KMS-11 (cell line): ENCODE results near the gene ROBO3.

Experiments
- H2AFZ ChIP-seq: fragments of 200-600 bp; sonication (generic); 2 replicates; pipeline ENCODE4 v1.6.1; 2016; ENCODE audit warnings: antibody characterized with exemption, mixed run types, low read depth
- H3K27ac ChIP-seq: fragments of 200-600 bp; sonication (generic); 2 replicates; pipeline ENCODE4 v1.6.1; 2016; ENCODE audit warnings: mild to moderate bottlenecking, mixed run types
- H3K27me3 ChIP-seq: fragments of 200-600 bp; sonication (generic); 2 replicates; pipeline ENCODE4 v1.6.1; 2017; ENCODE audit warnings: mild to moderate bottlenecking, low read depth, mixed run types, moderate library complexity; ENCODE audit not compliant: insufficient read depth
- H3K36me3 ChIP-seq: fragments of 200-600 bp; sonication (generic); 2 replicates; pipeline ENCODE4 v1.6.1; 2017; ENCODE audit warnings: mild to moderate bottlenecking, mixed run types; ENCODE audit not compliant: insufficient read depth
- H3K4me1 ChIP-seq: fragments of 200-600 bp; sonication (generic); 2 replicates; pipeline ENCODE4 v1.6.1; 2016; ENCODE audit warnings: mild to moderate bottlenecking, low read depth, mixed run types; ENCODE audit not compliant: poor library complexity, severe bottlenecking
- H3K4me2 ChIP-seq: fragments of 200-600 bp; sonication (generic); 2 replicates; pipeline ENCODE4 v1.7.0; 2016; ENCODE audit warnings: mild to moderate bottlenecking, mixed run types
- H3K4me3 ChIP-seq: fragments of 200-600 bp; sonication (generic); IDR thresholded peaks from 2 replicates; pipeline ENCODE4 v1.6.1; 2017; ENCODE audit warnings: low read depth, low read length, mixed read lengths; ENCODE audit not compliant: insufficient read depth
- H3K79me2 ChIP-seq: fragments of 200-600 bp; sonication (generic); 2 replicates; pipeline ENCODE4 v1.6.1; 2016; ENCODE audit warnings: low read depth, mixed run types; ENCODE audit not compliant: insufficient read depth
- H3K9ac ChIP-seq: fragments of 200-600 bp; sonication (generic); 2 replicates; pipeline ENCODE4 v1.6.1; 2016; ENCODE audit warnings: mild to moderate bottlenecking, mixed run types
- H4K20me1 ChIP-seq: fragments of 200-600 bp; sonication (generic); 2 replicates; pipeline ENCODE4 v1.6.1; 2016; ENCODE audit warnings: mild to moderate bottlenecking, mixed run types; ENCODE audit not compliant: insufficient read depth
- TF ChIP-seq, protein P1 (sequence below): fragments of 200-600 bp; sonication (generic); conservative IDR thresholded peaks from 2 replicates; pipeline ENCODE4 v1.6.1; 2017; ENCODE audit warnings: low read depth, mild to moderate bottlenecking, antibody characterized with exemption, low read length, moderate library complexity, mixed read lengths

Gene ROBO3

DNA sequence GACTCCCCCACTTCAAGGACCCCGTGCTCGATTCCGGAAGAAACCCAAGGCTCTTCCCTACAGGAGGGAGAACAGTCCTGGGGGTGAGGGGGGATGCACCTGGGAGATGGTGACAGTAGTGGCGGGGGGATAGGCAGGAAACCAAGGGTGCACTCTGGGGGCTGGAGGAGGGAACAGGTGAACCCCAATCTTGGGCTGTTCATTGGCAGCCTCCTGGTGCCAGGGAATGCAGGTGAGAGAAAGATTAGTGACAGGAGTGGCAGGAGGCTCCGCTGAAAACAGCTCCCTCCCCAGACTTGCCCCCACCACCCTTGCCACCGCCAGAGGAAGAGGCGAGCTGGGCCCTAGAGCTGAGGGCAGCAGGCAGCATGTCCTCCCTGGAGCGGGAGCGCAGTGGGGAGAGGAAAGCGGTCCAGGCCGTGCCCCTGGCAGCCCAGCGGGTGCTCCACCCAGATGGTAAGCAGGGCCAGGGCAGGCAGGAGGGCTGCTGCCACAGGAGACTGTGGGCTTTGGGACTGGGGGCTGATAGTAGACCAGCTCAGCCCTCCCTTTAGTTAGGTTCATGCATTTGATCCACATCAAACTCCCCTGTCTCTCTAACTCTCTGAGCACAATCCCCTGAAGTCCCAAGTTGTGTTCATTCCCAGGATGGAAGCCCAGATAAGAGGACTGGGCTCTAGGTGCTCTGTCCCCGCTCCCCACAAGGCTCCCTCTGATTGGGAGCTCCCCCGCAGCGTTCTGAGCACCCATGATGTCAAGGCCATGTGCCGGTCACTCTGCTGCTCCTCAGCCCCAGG, 14.5 kb downstream of the ROBO3 start:
- no peak overlapping the region for H3K4me2 ChIP-seq

DNA sequence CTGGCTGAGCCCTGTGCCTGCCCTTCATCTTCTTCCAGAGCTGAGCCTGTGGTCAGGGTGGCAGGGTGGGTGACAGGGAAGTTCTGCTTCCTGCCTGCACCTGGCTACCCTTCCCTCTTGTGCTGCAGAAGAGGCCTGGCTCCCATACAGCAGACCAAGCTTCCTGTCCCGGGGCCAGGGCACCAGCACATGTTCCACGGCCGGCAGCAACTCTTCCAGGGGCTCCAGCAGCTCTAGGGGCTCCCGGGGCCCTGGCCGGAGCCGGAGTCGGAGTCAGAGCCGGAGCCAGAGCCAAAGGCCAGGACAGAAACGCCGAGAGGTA, 15.0 kb downstream of the ROBO3 start:
- TF ChIP-seq, protein P1, sequence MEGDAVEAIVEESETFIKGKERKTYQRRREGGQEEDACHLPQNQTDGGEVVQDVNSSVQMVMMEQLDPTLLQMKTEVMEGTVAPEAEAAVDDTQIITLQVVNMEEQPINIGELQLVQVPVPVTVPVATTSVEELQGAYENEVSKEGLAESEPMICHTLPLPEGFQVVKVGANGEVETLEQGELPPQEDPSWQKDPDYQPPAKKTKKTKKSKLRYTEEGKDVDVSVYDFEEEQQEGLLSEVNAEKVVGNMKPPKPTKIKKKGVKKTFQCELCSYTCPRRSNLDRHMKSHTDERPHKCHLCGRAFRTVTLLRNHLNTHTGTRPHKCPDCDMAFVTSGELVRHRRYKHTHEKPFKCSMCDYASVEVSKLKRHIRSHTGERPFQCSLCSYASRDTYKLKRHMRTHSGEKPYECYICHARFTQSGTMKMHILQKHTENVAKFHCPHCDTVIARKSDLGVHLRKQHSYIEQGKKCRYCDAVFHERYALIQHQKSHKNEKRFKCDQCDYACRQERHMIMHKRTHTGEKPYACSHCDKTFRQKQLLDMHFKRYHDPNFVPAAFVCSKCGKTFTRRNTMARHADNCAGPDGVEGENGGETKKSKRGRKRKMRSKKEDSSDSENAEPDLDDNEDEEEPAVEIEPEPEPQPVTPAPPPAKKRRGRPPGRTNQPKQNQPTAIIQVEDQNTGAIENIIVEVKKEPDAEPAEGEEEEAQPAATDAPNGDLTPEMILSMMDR, result no peak
- Histone ChIP-seq H3K4me2 (no peak overlapping the region), H3K36me3 (no peaks in the 10 kb centered on the region), H3K9ac (no peak overlapping the region), H3K27ac (no peak overlapping the region), H3K27me3 (no peaks in the 10 kb centered on the region), H3K4me1 (no peaks in the 10 kb centered on the region), H3K4me3 (no peak overlapping the region), H3K79me2 (no peaks in the 10 kb centered on the region), H2AFZ (no peak overlapping the region), H4K20me1 (no peaks in the 10 kb centered on the region)

More for the DNA sequence above, 14.5 kb downstream of the ROBO3 start:
- Histone ChIP-seq H4K20me1 (no peaks in the 10 kb centered on the region), H3K36me3 (no peaks in the 10 kb centered on the region), H2AFZ (no peak overlapping the region), H3K27me3 (no peaks in the 10 kb centered on the region), H3K9ac (no peak overlapping the region), H3K4me3 (no peak overlapping the region), H3K27ac (no peak overlapping the region), H3K79me2 (no peaks in the 10 kb centered on the region), H3K4me1 (no peaks in the 10 kb centered on the region)
- TF ChIP-seq, protein P1, result no peak

DNA sequence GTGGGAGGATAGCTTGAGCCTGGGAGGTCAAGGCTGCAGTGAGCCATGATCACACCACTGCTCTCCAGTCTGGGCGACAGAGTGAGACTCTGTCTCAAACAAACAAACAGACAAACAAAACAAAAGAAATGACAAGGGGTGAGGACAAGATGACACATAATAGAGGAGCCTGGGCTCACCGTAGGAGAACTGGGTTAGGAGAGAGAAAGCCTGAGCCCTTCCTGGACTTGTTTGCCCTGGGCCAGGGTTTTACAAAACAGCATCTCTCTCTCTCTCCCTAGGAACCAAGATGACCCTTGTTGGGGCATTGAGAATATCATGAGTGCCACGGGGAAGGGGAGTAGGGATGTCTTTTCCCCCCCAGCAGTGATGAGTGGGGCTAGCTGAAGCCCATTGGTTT, 15.7 kb downstream of the ROBO3 start:
- TF ChIP-seq, protein P1, result no peak
- no peaks in the 10 kb centered on the region for H3K4me1 ChIP-seq
- no peak overlapping the region for H3K4me2 ChIP-seq

DNA sequence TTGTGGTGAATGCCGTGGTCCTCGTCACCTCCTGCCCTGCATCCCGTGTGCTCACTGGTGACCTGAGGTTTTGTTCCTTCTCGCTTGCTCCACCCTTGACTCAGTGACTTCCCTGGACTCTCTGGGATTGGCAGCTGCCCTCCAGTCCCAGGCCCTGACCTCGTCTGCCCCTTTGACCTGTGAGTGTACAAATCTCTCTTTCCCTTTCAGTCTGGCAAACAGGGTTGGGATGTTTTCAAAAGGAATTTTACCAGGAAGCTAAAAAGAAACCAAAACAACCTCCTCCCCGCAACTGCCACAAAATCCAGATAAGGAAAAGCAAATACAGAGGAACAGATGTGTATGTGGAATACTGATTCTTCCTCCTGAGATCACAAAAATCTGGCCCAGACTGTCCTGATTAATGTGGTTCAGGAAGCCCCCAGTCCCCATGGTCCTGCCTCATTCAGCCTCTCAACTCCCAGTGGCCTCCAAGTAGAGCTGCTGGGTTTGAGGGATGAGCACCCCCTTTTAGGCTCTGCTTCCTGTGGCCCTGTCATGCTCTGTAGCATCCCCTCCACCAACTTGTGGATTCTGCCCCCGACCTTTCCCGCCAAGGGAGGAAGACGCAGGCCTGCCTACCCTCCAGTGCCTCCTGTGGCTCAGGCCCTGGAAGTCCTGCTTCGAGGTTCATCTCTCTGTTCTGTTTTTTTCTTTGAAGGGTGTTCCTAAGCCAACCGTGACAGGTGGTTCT, 17.3 kb downstream of the ROBO3 start:
- Histone ChIP-seq H3K27ac (no peak overlapping the region), H4K20me1 (no peaks in the 10 kb centered on the region), H3K4me3 (no peak overlapping the region), H3K27me3 (no peaks in the 10 kb centered on the region), H3K4me2 (no peak overlapping the region), H3K4me1 (no peaks in the 10 kb centered on the region), H3K36me3 (no peaks in the 10 kb centered on the region), H2AFZ (no peak overlapping the region), H3K79me2 (no peaks in the 10 kb centered on the region), H3K9ac (no peak overlapping the region)
- TF ChIP-seq, protein P1, result no peak

More for the DNA sequence above, 15.7 kb downstream of the ROBO3 start:
- no peak overlapping the region for H3K27ac ChIP-seq
- no peaks in the 10 kb centered on the region for H4K20me1 ChIP-seq
- H3K36me3 ChIP-seq, result no peaks in the 10 kb centered on the region
- H2AFZ ChIP-seq, result no peak overlapping the region
- H3K9ac ChIP-seq, result no peak overlapping the region
- no peaks in the 10 kb centered on the region for H3K27me3 ChIP-seq
- no peaks in the 10 kb centered on the region for H3K79me2 ChIP-seq
- H3K4me3 ChIP-seq, result no peak overlapping the region
